ENCODE measurements around the gene MYADML2.

MYADML2 gene

DNA sequence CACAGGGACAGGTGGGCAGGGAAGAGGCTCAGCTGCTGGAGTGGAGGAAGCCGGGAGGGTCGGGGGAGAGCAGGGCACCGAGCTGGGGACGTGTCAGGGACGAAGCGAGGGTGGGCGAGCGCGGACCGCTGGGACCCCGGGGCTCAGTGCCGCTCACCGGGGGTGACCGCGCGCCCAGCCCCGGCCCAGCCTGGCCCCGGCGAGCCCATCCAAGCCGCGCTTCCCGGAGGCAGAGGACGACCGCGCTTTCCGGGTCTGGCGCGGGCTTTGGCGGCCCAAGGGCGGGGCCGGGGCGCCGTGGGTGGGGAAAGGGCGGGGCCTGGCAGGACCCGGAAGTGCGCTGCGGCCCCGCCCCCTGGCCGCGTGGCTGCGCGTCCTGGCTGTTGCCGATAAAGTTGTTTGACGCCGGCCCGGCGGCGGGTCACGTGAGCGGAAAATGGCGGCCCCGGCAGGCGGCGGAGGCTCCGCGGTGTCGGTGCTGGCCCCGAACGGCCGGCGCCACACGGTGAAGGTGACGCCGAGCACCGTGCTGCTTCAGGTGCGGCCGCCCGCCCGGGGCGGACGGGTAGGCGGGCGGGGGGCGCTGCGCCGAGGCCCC lies 30.3 kb upstream of the MYADML2 start, which contains the start of gene ASPSCR1:
Gene ASPSCR1, plus strand, starts transcription at position 419 of the 598 bp plus-strand sequence. Its CDS starts 18 bp downstream, at position 437.
- DNase-seq: peak; percentile 72

DNA sequence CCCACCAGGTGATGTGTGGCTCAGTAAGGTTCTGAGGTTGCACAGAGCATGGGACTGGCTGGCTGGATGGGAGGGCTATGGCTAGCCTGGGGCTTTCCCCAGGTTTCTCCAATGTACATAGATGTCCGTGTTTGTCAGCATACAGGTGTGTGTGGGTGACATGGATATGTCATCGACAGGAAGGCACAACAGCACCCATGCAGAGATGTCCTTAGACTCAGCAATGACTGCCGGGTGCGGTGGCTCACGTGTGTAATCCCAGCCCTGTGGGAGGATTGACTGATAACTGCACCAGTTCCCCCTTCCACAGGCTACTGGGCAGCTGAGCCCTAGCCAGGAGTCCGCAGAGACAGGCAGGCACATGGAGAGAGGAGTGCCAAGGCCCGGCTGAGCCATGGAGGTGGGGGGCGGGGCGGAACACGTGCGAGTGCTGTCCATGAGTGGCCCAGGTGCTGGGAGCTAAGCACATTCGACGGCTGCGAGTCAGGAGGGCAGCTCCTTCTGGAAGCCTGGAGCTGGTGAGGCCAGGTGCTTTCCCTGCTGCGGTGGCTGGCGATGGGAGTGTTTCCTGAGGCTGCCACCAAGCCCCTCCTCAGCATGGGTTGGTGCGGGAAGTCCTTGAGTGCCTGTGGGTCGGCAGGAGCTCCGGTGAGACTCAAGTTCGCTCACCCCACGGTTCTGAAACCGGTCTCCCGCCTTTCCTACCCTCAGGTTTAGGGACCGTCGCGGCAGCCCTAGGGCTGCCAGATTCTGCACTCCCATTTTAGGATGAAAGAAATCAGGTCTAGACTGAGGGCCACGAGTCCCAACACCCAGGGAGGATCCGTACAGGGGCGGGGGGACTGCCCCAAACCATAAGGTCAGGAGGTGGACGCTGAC lies 29.5 kb upstream of the MYADML2 start:
- no peak for DNase-seq

DNA sequence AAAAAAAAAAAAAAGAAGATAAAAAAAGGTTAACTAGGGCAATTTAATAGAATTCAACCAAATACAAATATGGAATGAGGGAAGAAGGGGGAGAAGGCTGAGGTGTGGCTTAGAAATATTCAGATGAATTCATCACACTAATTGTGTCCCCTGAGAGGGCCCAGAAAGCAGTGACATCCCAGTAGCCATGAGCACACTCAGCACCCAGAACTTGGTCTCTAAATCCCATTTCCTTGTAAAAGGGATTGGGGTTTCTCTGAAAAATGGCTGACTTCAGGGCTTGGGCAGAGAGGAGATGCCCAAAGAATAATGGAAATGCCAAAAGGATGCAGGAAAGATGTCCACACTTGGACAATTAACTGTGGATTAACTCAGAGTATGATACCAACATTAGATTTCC lies 26.4 kb upstream of the MYADML2 start:
- DNase-seq: no peak

DNA sequence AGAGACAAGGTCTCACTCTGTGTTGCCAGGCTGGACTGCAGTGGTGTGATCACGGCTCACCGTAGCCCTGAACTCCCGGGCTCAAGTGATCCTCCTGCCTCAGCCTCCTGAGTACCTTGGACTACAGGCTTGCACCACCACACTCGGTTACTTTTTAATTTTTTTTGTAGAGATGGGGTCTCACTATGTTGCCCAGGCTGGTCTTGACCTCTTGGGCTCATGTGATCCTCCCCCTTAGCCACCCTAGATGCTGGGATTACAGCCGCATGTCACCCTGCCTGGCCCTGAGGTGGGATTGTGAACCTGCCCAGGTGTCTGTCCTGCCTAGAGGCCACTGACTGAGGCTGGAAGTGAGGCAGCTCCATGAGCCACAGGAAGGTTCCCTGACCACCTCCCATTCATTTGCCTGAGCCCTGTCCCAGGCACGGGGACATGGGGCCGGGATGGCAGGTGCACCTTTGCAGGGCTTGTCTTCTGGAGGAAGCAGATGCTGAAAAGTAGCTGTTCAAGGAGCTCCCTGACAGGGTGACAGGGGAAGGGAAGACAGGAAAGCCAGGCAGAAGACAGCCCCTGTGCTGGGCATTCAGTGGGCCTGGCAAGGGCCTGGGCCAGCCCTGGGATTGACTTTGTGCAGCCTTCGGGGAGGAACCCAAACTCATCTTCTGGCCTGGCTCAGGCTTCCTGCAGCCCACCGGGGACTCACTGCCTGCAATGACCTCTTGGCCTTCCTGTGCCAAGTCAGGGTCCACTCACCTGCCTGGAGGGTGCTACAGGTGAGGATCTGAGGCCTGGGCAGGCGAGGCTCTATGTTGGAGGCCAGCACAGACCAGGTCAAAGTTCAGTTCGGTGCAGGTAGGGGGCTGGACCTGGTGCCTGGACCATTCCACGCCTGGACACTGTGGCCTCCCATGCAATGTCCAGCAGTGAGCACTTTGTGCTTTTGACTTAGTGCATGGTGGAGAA lies 22.1 kb upstream of the MYADML2 start:
- DNase-seq: no peak

DNA sequence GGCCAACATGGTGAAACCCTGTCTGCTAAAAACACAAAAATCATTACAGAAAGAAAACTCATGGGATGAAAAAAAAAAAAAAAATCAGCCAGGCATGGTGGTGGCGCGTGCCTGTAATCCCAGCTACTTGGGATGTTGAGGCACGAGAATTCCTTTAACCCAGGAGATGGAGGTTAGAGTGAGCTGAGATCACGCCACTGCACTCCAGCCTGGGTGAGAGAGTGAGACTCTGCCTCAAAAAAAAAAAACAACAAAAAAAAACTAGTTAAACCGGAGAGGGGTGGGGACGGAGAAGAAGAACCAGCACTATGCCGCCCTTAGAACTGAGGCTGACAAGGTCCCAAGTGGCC lies 21.3 kb upstream of the MYADML2 start:
- no peak for DNase-seq

DNA sequence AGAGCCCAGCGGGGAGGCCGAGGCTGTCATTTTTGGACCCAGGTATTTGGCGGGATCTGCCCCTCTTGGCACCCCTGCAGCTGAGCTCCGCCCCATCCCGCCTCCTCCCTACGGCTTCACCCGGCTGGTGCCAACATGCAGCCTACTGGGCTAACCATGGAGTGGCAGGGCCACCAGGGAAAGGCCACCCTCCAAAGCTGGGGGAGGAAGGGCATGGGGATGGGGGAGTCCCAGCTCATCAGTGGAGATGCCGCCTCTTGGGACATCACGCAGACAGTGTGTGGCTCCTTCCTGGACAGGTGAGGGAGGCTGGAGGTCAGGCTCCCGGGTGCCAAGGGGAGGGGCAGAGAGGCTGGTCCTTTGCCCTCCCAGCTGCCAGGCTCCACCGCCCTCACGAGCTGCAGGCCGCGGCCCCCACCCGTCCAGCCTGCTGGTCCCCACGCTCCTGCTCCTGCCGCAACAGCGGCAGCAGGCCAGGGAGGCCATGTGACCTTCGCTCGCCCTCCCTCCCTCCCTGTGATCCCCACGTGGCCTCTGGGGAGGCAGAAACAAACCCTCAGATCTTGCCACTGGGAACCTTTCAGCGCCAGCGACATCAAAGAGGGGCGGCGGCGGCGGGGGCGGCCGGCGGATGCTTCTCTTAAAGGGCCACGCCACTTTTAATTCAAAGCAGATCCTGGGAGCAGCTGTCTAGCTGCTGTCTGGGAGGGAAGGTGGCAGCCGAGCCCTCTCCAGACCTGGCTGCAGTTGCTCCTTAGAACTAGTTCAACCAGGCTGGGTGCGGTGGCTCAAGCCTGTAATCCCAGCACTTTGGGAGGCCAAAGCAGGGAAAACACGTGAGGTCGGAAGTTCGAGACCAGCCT lies 20.7 kb upstream of the MYADML2 start:
- no peak for DNase-seq

DNA sequence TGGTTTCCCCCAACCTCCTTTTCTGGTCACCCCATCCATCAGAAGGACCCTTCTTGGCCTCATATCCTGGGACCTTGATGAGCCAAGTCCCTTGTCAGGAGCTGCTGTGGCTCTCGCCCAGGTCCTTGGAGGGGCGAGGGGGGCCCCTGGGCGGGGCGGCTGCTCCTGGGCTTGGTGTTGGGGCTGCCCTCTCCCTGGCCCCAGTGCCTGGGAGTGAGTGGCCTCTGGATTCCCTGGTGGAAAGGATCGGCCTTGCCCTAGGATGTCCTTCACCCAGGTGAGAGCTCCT lies 20.2 kb upstream of the MYADML2 start:
- no peak for DNase-seq

DNA sequence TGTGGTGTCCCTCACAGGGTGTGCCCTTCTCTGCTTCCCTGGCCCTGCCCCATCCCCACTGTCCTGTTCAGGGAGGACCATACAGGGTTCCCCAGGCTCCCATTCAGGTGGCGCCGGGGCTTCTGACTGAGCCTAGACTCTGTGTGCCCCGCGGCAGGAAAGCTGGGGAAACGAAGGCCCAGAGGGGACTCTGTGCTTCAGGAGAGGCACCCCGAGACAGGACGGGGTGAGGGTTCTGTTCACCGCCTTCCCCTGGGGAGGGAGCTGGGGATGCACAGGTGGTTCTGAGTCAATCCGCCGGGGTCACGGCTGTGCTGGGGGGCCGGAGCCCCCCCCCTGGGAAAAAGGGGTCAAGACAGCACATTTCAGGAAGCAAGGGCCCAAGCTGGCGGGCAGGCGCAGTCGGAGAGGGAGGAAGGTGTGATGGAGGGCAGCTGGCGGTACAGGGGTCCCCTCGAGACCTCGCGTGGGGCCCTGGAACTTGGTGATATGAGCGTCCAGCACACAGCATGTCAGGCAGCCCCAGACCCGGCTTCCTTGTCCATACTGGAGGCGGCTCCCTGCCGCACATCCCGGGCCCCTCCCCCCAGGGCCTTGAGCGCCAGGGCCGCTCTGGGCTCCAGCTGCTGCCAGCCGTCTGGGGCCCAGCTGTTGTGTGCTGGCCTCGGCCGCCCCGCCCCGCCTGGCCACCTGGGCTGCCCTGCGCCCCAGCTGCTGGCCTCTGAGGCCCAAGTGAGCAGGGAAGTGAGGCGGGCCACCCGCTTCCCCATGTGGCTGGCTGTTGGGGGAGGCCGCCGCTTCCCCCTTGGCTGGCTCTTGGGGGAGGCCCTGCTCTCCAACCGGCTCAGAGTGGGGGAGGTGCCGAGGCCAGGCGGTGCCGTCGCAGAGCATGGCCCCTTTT lies 19.6 kb upstream of the MYADML2 start:
- DNase-seq: no peak

DNA sequence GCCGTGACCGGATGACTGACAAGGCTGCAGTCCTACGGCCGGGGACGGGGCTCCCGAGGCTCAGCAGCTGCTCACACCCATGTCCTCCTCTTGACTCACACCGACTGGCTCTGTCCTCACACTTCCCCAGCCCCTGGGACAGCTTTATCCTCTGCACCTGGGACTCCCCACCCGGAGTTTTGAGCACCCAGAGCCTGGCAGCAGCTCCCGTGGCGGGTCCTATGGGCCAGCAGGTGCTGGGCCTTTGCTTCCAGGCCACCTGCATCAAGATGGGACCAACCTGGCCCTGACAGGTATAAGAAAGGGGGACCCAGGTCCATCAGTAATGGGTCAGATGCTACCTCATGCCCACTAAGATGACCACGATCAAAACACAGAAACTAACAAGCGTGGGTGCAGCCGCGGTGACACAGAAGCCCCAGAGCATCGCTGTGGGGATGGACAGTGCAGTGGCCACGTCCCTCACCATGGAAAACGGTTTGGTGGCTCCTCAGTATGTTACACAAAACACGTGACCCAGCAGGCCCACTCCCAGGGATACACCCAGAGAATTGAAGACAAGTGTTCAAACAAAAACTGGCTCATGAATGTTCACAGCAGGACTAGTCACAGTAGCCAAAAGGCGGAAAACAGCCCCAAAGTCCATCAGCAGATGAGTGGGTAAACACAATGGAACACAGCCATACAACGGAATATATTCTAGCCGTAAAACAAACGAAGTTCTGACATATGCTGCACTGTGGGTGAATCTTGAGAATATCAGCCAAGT lies 17.2 kb upstream of the MYADML2 start:
- no peak for DNase-seq

DNA sequence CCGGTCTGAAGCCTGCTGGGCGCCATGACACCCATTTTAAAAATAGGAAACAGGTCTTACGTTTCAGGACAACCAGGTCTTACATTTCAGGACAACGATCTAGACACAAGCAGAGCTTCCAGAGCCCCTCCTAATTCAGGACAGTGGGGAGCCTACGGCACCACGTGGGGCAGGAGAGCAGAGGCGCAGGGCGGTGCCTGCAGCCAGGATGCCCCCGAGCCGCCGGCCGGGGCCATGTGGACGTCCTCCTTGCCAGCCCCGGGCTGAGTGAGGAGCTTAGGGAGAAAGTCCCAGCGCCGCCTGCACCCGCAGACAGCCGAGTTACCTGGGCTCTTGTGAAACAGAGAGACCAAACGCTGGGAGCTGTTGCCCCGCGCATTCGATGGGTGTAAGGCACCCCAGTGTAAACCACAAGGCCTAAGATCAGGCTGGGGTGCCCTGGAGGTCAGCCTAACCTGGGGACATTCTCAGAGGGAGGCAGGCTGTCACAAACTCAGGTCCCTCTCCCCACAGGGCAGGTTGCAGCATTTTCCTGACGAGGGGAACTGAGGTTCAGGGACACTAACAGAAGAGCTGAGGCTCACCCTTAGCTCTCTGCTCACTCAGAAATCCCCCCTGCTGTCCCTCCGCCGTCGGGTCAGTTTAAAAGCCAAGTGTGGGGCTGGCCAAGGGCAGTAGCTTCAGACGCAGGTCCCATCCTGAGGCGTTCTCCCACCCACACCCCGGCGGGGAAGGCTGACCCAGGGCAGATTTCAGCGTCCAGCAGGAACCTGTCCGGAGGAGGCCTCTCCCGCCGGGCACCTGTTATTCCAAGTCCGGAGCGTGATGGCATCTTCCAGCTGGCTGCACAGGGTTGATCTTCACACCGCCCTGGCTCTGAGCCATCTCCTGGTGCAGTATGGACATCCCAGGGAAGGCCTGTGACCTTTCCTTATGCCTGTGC lies 15.7 kb upstream of the MYADML2 start:
- DNase-seq: no peak

DNA sequence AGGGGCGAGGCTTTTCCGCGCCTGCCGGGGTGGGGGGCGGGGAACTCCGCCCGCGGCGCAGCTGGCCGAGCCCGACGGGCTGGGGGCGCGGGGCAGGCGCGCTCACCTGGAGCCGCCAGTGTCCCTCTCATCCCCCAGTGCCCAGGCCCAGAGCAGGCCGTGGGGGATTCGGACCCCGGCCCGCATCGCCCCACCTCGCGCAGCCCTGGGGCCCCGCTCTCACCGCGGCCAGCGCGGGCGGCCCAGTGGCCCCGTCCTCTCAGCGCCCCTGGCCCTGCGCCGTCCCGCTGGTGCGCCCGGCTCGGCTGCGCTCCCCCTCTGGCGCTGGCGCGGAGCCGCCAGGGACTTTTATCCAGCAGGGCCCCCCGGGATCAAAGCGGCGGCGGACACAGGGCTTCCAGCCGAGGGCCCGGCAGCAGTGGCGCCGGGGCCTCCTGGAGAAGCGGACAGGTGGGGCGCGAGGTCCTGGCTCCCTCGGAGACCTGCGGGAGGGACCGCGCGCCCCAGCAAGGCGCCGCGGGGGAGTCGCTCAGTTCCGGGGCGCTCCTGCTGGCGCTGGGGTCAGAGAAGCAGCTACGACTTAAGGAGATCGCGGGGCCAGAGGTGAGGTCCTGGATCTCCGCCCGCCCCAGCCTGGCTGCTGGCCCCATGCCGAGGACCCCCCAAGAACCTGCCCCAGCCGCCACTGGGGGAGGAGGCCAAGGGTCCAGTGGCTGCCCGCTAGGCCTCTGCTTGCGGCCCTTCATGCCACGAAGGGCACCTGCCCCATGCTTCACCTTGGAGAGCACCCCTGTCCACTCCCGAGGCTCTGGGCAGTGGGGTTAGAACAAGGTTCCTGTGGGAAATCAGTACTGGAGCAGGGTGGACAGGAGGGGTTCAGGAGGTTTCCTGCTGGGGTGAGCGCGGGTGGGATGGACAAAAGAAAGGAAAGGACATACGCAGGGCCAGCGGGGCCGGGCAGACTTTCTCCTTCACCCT lies 14.8 kb upstream of the MYADML2 start:
- no peak for DNase-seq

DNA sequence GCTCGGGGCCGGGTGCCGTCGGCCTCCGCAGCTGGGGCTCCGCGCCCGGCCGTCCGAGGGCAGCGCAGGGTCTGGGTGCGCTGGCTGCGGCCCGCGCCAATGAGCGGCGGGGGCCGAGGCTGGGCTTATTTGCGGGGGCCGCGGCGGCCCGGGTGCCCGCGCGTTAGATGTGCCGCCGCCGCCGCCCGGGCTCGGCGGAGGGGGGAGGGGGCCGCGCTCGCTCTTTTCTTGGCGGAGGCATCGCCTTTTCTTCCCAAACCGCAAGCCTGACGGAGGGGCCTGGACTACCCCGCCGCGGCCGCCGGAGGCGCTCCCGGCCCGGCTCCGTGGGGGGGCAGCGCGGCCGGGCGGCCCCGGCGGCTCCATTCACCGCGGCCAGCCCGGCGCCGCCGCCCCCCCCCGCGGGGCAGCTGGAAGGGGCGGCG lies 14.1 kb upstream of the MYADML2 start, which contains the start of gene NOTUM:
Gene NOTUM, minus strand, starts transcription at position 101 of the 425 bp plus-strand sequence. CDS start 278 bp downstream, outside the sequence.
- DNase-seq: no peak

DNA sequence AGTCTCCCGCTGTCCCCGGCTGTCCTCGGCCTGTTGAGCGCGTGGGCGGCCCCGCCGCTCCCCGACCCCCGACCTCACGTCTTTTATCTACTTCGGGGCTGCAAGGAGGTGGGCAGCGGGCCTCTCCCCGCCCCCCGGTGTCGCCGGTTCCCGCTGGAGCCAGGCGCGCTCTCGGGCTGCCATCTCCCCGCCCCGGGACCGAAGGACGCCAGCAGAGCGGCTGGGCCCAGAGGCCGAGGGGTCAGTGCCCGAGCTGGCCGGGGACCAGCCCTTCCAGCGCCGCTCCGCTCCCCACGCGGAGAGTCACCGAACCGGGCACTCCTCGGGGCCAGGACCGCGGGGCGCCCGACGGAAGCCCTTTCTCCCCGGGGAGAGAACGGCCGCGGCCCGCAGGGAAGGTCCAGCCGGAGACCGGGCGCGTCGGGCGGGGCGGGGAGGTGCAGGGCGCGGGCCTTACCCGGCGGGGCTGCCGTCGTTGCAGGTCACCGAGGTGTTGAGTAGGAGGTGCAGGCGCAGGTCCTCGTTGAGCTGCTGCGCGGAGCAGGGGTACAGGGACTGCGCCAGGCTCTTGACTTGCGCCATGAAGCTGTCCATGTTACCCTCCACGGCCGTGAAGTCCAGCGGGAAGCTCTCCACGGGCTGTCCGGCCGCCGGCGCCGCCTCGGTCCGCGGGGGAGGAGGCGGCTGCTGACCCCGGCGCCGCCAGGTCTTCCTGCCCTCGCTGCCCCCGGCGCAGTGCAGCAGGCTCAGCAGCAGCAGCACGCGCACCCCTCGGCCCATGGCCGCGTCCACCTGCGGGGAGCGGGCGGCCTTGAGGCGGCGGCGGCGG lies 13.3 kb upstream of the MYADML2 start:
- no peak for DNase-seq

DNA sequence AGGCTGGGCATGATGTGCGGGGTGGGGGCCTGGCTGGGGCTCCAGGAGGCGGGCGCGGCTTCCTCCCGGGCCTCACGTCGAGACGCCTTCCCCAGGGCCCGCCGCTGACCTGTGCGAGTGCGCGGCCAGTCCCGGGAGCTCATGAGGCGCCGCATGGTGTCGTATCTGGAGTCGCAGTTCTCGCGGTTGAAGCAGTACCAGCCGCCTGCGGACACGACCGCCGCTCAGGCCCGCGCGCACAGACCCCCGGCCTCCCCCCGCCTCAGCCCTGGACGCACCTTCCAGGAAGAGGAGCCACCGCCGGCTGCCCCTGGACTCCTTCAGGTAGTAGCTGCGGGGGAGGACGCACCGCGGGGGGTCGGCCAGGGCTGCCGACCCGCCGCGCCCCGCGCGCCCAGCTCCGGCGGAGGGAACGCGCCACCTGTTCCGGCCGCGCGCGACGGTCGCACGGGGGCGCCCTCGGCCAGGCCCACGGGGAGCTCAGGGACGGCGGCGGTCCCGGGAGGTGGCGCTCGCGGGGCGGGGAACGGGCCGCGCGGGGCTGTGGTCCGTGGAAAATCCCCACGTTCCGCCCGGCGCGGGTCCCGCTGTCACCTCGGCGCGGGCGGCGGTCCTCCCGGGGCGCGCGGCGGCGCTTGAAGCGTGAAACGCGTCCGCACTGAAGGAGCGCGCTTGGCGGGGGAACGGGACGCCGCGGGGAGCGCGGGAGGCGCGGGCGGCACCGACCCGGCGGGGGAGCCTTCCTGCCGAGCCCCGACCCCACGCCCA lies 12.5 kb upstream of the MYADML2 start:
- DNase-seq: no peak

DNA sequence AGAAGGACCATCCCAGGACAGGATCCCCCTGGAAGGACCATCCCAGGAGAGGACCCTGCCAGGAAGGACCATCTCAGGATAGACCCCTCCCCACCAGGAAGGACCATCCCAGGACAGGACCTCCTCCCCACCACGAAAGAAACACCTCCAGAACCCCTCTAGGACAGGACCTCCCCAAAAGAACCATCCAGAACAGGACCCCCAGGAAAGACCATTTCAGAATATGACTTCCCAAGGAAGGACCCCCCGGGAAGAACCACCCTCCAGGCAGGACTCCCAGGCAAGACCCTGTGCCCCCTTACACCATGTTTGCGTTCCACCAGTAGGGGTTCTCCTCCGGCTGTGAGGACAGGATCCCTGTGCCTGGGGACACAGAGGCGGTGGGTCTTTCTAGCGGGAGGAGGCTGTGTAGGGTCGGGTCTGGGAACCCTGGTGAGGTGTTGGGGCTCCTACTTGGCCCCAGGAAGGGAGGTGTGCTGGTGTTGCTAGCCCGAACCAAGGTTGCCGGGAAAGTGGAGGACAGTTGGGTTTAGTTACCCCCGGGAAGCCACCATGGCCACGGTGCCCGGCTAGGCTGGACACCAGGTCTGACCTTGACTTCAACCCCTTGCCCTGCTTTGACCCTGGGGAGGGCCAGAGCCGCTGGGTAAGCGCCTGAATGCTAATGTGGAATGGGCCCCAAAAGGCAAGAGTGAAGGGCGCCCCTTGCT lies 11.8 kb upstream of the MYADML2 start:
- no peak for DNase-seq
